ENCODE measurements around the gene LCE1D.

DNA sequence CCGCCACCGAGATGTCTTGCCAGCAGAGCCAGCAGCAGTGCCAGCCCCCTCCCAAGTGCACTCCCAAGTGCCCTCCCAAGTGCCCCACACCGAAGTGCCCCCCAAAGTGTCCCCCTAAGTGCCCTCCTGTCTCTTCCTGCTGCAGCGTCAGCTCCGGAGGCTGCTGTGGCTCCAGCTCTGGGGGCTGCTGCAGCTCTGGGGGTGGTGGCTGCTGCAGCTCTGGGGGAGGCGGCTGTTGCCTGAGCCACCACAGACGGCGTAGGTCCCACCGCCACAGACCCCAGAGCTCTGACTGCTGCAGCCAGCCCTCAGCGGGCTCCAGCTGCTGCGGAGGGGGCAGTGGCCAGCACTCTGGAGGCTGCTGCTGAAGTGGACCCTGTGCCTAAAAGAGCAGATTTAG lies 20.2 kb upstream of the LCE1D start:
- TF ChIP-seq CTCF (IDR thresholded peaks at IDR 0.05 in 2 of 3, conservative IDR thresholded peaks at IDR 0.05 in 1 of 3; ENCODE audit: borderline replicate concordance in 1 of 3, insufficient read depth in 1 of 3, low read depth in 2 of 3, low read length in 2 of 3) (no peak), POLR2A (IDR thresholded peaks at IDR 0.05; ENCODE audit: borderline replicate concordance, extremely low read depth, insufficient read depth, insufficient read length) (no peak), ZNF274 (IDR thresholded peaks at IDR 0.05; ENCODE audit: low read depth, low read length) (no peak), SRF (IDR thresholded peaks at IDR 0.05; ENCODE audit: low read depth) (no peak), CEBPB (IDR thresholded peaks at IDR 0.05; ENCODE audit: low read depth) (no peak), EZH2 (IDR thresholded peaks at IDR 0.05) (no peak), CBX3 (IDR thresholded peaks at IDR 0.05; ENCODE audit: low read depth) (no peak), EGR1 (IDR thresholded peaks at IDR 0.05; ENCODE audit: low read depth) (no peak), POLR2AphosphoS5 (IDR thresholded peaks at IDR 0.05; ENCODE audit: low read depth, low read length) (no peak), JUND (IDR thresholded peaks at IDR 0.05) (no peak), MAX (IDR thresholded peaks at IDR 0.05) (no peak), SIN3A (IDR thresholded peaks at IDR 0.05; ENCODE audit: low read depth) (no peak)
- TF ChIP-seq, protein P1, sequence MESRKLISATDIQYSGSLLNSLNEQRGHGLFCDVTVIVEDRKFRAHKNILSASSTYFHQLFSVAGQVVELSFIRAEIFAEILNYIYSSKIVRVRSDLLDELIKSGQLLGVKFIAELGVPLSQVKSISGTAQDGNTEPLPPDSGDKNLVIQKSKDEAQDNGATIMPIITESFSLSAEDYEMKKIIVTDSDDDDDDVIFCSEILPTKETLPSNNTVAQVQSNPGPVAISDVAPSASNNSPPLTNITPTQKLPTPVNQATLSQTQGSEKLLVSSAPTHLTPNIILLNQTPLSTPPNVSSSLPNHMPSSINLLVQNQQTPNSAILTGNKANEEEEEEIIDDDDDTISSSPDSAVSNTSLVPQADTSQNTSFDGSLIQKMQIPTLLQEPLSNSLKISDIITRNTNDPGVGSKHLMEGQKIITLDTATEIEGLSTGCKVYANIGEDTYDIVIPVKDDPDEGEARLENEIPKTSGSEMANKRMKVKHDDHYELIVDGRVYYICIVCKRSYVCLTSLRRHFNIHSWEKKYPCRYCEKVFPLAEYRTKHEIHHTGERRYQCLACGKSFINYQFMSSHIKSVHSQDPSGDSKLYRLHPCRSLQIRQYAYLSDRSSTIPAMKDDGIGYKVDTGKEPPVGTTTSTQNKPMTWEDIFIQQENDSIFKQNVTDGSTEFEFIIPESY (IDR thresholded peaks at IDR 0.05; ENCODE audit: extremely low read depth, insufficient replicate concordance, low read length) = no peak

All from HCT116 (cell line).